Vagina (tissue), 2 donors: ENCODE results near the gene NFS1. TPM values are rescaled to one million over a fixed set of nuclear protein-coding genes. Genes with fewer than 3 reads are reported as not detected.

Experiments used
- DNase-seq, 2 donors: peaks; one replicate each; pipeline ENCODE4 v3.0.0-alpha.2; 2017; ENCODE audit errors: extremely low spot score in 2 of 2
- H3K27ac ChIP-seq: fragments of 200-600 bp; sonication (generic); one replicate; pipeline ENCODE4 v1.5.1; 2019
- H3K27me3 ChIP-seq: fragments of 200-600 bp; sonication (generic); one replicate; pipeline ENCODE4 v1.5.1; 2019
- H3K36me3 ChIP-seq, 2 donors: fragments of 200-600 bp; sonication (generic); one replicate each; pipeline ENCODE4 v1.5.1; 2017 to 2019
- H3K4me1 ChIP-seq: fragments of 200-600 bp; sonication (generic); one replicate; pipeline ENCODE4 v1.5.1; 2019
- H3K4me3 ChIP-seq, 2 donors: fragments of 200-600 bp; sonication (generic); 1 replicate in 1 of 2; 2 replicates in 1 of 2; pipeline ENCODE4 v1.5.1; 2016 to 2019
- H3K9me3 ChIP-seq: fragments of 200-600 bp; sonication (generic); one replicate; pipeline ENCODE4 v1.5.1; 2019
- POLR2A ChIP-seq, 2 donors: fragments of 450-650 bp; IDR thresholded peaks; one replicate each; pipeline ENCODE4 v1.6.1; 2017; ENCODE audit warnings: antibody characterized with exemption in 2 of 2, mild to moderate bottlenecking in 2 of 2, moderate library complexity in 2 of 2
- POLR2AphosphoS5 ChIP-seq, 2 donors: sonication (generic); formaldehyde crosslinking; IDR thresholded peaks; one replicate each; pipeline ENCODE4 v1.9.0; 2017; ENCODE audit warnings: antibody characterized with exemption in 2 of 2, mild to moderate bottlenecking in 2 of 2, low read depth in 1 of 2; ENCODE audit not compliant: insufficient read depth in 1 of 2
- intact Hi-C: fragments of 100-400 bp; cut with DNase I; formaldehyde crosslinking; loops from one replicate; pipeline ENCODE4 v1.15.1; 2023
- small RNA-seq: library from RNA; depleted of rRNA; stranded (forward); fragments of <200 nt; gene quantifications from one replicate; pipeline ENCODE3, GENCODE V24; 2016
- total RNA-seq: library from RNA; depleted of rRNA; stranded (reverse); fragments of >200 nt; gene quantifications from one replicate; pipeline ENCODE4 v1.2.3, GENCODE V29; 2016
- TF ChIP-seq, protein P1 (sequence below), 3 experiments: fragments of 450-650 bp in 2 of 3; fragments of 200-600 bp in 1 of 3; sonication (generic) in 1 of 3; IDR thresholded peaks; one replicate each; pipeline ENCODE4 v1.5.1; 2017 to 2019; ENCODE audit warnings: antibody characterized with exemption in 3 of 3, mild to moderate bottlenecking in 2 of 3, moderate library complexity in 2 of 3

Gene NFS1
- total RNA-seq, 1 donor from 2014 or later, result 15.2 TPM

DNA sequence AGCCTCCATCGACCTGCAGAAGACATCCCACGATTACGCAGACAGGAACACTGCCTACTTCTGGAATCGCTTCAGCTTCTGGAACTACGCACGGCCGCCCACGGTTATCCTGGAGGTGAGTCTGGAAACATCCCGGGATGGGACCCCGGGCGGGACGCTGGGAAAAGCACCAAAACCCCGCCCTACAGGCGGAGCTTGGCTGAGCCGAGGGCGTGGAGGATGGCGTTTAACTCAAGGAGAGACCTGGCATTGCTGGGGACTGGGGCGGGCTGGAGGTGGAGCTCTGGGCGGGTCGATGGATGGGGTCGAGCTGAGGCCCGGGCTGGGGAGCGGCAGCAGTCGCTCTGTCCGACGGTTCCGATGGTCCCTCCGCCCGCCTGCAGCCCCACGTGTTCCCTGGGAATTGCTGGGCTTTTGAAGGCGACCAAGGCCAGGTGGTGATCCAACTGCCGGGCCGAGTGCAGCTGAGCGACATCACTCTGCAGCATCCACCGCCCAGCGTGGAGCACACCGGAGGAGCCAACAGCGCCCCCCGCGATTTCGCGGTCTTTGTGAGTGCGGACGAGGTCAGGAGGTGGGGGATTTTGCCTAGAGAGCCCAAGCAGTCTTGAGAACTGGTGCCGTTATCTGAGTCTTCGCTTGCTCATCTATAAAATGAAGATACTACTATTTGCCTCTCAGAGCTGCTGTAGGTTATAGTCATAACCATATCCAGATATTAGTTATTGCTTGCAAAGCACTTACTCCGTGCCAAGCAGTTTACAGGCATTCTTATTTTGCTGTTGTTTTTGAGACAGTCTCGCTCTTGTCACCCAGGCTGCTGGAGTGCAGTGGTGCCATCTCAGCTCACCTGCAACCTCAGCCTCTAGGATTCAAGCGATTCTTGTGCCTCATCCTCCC, 79.7 kb downstream of the NFS1 start:
- intact Hi-C loops, result loop anchor here (5.0 kb wide), 1 partner anchor 48 kb away; no protein-coding TSS in a partner anchor
- Histone ChIP-seq H3K27me3 (no peaks in the 10 kb centered on the region), H3K27ac (peak overlapping the region; percentile 87), H3K9me3 (no peaks in the 10 kb centered on the region), H3K4me3 (peak overlapping the region; percentile 57 to 64), H3K4me1 (peaks cover 33% of the 10 kb centered on the region), H3K36me3 (no peaks in the 10 kb centered on the region)
- no peak for DNase-seq
- TF ChIP-seq, protein P1, sequence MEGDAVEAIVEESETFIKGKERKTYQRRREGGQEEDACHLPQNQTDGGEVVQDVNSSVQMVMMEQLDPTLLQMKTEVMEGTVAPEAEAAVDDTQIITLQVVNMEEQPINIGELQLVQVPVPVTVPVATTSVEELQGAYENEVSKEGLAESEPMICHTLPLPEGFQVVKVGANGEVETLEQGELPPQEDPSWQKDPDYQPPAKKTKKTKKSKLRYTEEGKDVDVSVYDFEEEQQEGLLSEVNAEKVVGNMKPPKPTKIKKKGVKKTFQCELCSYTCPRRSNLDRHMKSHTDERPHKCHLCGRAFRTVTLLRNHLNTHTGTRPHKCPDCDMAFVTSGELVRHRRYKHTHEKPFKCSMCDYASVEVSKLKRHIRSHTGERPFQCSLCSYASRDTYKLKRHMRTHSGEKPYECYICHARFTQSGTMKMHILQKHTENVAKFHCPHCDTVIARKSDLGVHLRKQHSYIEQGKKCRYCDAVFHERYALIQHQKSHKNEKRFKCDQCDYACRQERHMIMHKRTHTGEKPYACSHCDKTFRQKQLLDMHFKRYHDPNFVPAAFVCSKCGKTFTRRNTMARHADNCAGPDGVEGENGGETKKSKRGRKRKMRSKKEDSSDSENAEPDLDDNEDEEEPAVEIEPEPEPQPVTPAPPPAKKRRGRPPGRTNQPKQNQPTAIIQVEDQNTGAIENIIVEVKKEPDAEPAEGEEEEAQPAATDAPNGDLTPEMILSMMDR (IDR thresholded peaks at IDR 0.05), result peak in 2 of 3 experiments; percentile 7 to 18
- peak; percentile 31 to 69 for TF ChIP-seq POLR2AphosphoS5 (IDR thresholded peaks at IDR 0.05; ENCODE audit: insufficient read depth in 1 of 2, low read depth in 1 of 2)
- TF ChIP-seq POLR2A (IDR thresholded peaks at IDR 0.05), result no peak

DNA sequence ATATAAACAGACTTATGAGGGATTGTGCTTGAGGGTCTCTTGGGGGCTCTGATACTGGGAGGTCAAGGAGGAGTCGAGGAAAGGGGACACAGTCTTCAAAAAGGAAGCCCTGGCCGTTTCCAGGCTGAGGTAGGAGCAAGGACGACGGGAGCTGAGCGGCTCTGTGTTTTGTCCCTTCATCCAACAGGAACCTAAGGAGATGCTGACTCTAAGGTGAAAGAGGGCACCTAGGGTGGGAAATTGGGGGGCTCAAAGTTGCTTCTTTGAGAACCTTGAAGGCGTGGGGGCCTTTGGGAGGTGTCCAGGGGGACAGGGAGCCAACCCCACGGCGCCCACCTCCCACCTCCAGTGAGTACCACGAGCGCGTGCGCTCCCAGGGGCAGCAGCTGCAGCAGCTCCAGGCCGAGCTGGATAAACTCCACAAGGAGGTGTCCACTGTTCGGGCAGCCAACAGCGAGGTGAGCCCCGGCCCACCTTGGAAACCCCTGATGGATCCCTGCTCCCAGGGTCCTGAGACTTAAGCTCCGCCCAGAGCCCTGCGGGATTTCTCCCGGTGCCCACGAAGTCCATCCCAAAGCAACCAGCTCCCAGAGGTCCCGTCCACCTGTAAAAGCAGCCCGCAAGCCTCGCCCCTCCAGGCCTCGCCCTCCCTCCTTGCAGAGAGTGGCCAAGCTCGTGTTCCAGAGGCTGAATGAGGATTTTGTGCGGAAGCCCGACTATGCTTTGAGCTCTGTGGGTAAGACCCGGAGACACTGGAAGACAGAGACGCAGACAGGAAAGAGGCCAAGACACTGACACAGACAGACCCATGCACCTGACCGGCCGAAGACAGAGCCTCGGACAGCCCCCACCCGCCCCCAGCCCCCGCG, 80.7 kb downstream of the NFS1 start:
- TF ChIP-seq, protein P1 (IDR thresholded peaks at IDR 0.05), result no peak
- TF ChIP-seq POLR2A (IDR thresholded peaks at IDR 0.05), result no peak
- H3K4me3 ChIP-seq, result peak overlapping the region; percentile 57 to 64
- intact Hi-C loops, result loop anchor here (5.0 kb wide), 1 partner anchor 49 kb away; no protein-coding TSS in a partner anchor

More for the DNA sequence above, 80.7 kb downstream of the NFS1 start:
- no peaks in the 10 kb centered on the region for H3K9me3 ChIP-seq
- H3K4me1 ChIP-seq, result peaks cover 33% of the 10 kb centered on the region
- no peaks in the 10 kb centered on the region for H3K36me3 ChIP-seq
- no peak for DNase-seq
- H3K27me3 ChIP-seq, result no peaks in the 10 kb centered on the region
- peak overlapping the region; percentile 87 for H3K27ac ChIP-seq

Small RNAs within 50 kb of the gene (small RNA-seq; reads per million reads assigned to genes)
- gene RNU6-759P, result not detected

Other genes starting within 250 kb of the NFS1 start
- gene CEP250, start 243.8 kb downstream of the NFS1 start, total RNA-seq, result 10.1 TPM
- gene C20orf173, start 169.7 kb downstream of the NFS1 start, total RNA-seq, result not detected
- 113 TPM for gene ERGIC3, start 157.3 kb downstream of the NFS1 start, total RNA-seq
- gene SPAG4, start 83.5 kb downstream of the NFS1 start, total RNA-seq, result 6.9 TPM
- gene CPNE1, start 34.5 kb downstream of the NFS1 start, total RNA-seq, result 149 TPM
- gene RBM12, start 34.5 kb downstream of the NFS1 start, total RNA-seq, result 26.8 TPM
- gene ROMO1, start 53 bp upstream of the NFS1 start, total RNA-seq, result 248 TPM
- 370 TPM for gene RBM39, start 42.9 kb upstream of the NFS1 start, total RNA-seq
- gene PHF20, start 72.7 kb upstream of the NFS1 start, total RNA-seq, result 37.3 TPM